ENCODE results near the gene TTC28. TPM values are rescaled to one million over a fixed set of nuclear protein-coding genes. Genes with fewer than 3 reads are reported as not detected.

The TTC28 gene
- total RNA-seq, 1 experiment from 2014 or later, result 0.12 TPM

GRCh38 chr22:27982630-27983180 lies 696.9 kb downstream of the TTC28 start:
- POLR2A ChIA-PET, result no interaction called here
- Histone ChIP-seq H3K9me2 (ENCODE audit: insufficient read depth) (no peaks in the 10 kb centered on the region), H3K9ac (ENCODE audit: low read length) (no peak overlapping the region), H3K4me1 (ENCODE audit: control insufficient read depth in 1 of 2, insufficient read depth in 2 of 2, low read length in 2 of 2) (no peaks in the 10 kb centered on the region), H3K4me3 (replicated peaks in 1 of 2; ENCODE audit: low read depth in 1 of 2, low read length in 2 of 2) (no peak overlapping the region), H3K79me2 (ENCODE audit: insufficient read depth, low read length) (no peaks in the 10 kb centered on the region), H4K20me1 (ENCODE audit: insufficient read depth) (no peaks in the 10 kb centered on the region), H3K36me3 (ENCODE audit: control insufficient read depth in 1 of 2, insufficient read depth in 2 of 2, low read length in 2 of 2) (no peaks in the 10 kb centered on the region), H3K27ac (ENCODE audit: low read depth, low read length) (no peak overlapping the region), H3K27me3 (ENCODE audit: insufficient read depth, low read length) (no peaks in the 10 kb centered on the region), H2AFZ (ENCODE audit: low read depth, low read length, poor library complexity, severe bottlenecking) (no peak overlapping the region), H3K9me3 (ENCODE audit: control insufficient read depth in 1 of 2, insufficient read depth in 1 of 2, low read depth in 1 of 2, low read length in 2 of 2) (no peaks in the 10 kb centered on the region), H3K4me2 (ENCODE audit: low read length) (no peak overlapping the region)
- CTCF ChIA-PET, result no interaction called here
- TF ChIP-seq ATF3 (IDR thresholded peaks at IDR 0.05) (no peak), ZFX (IDR thresholded peaks at IDR 0.05) (no peak), EZH2 (IDR thresholded peaks at IDR 0.05) (no peak), EGR1 (IDR thresholded peaks at IDR 0.05; ENCODE audit: low read depth) (no peak), TCF7L2 (IDR thresholded peaks at IDR 0.05; ENCODE audit: borderline replicate concordance, extremely low read depth, insufficient read depth, insufficient read length) (no peak), SIN3A (IDR thresholded peaks at IDR 0.05; ENCODE audit: low read depth) (no peak), CBX3 (IDR thresholded peaks at IDR 0.05; ENCODE audit: low read depth) (no peak), MAX (IDR thresholded peaks at IDR 0.05) (no peak), REST (IDR thresholded peaks at IDR 0.05; ENCODE audit: low read depth) (no peak), ZBTB33 (IDR thresholded peaks at IDR 0.05; ENCODE audit: extremely low read depth, insufficient replicate concordance, low read length) (no peak), CTCF (IDR thresholded peaks at IDR 0.05 in 2 of 3, conservative IDR thresholded peaks at IDR 0.05 in 1 of 3; ENCODE audit: borderline replicate concordance in 1 of 3, insufficient read depth in 1 of 3, low read depth in 2 of 3, low read length in 2 of 3) (no peak), SRF (IDR thresholded peaks at IDR 0.05; ENCODE audit: low read depth) (no peak), SP1 (IDR thresholded peaks at IDR 0.05; ENCODE audit: low read depth) (no peak), EZH2phosphoT487 (IDR thresholded peaks at IDR 0.05; ENCODE audit: borderline replicate concordance) (no peak)
- intact Hi-C loops (cut with micrococcal nuclease), result no loop called here
- RAD21 ChIA-PET (ENCODE audit: low non-redundant PET in 1 of 2, low total read pairs in 2 of 2, uncharacterized antibody in 2 of 2, unreplicated experiment in 2 of 2), result no interaction called here
- no peak for ATAC-seq
- no TSS peak for BruUV-seq (replicated peaks)
- DNase-seq (ENCODE audit: low read depth, low spot score), result no peak
